K562 (cell line): ENCODE results near the gene HMGA1. TPM values are rescaled to one million over a fixed set of nuclear protein-coding genes. Genes with fewer than 3 reads are reported as not detected.
A peak's percentile ranks its signal among the peaks of the same experiment; 100 is the strongest.

Experiments
- CC2D1A ChIP-seq: fragments of 450-650 bp; IDR thresholded peaks from 2 replicates; pipeline ENCODE4 v1.6.1; 2017; ENCODE audit warnings: mild to moderate bottlenecking
- ELF4 ChIP-seq: fragments of 450-650 bp; formaldehyde crosslinking; IDR thresholded peaks from 2 replicates; pipeline ENCODE4 v1.4.0; 2022; ENCODE audit warnings: missing genetic modification characterization
- LEF1 ChIP-seq: fragments of 450-650 bp; IDR thresholded peaks from 2 replicates; pipeline ENCODE4 v1.6.1; 2016; ENCODE audit warnings: mild to moderate bottlenecking
- MAFK ChIP-seq: IDR thresholded peaks from 2 replicates; pipeline ENCODE4 v1.6.1; 2011; ENCODE audit warnings: low read length, improper control_type of control experiment
- PCBP1 ChIP-seq: fragments of 200-400 bp; formaldehyde crosslinking; IDR thresholded peaks from 2 replicates; pipeline ENCODE4 v1.6.1; 2018; ENCODE audit warnings: mild to moderate bottlenecking, low read depth, low read length; ENCODE audit not compliant: poor library complexity, severe bottlenecking
- PPARD ChIP-seq: fragments of 250-450 bp; sonication (Bioruptor Pico); IDR thresholded peaks from 2 replicates; pipeline ENCODE4 v1.8.0; 2022; ENCODE audit warnings: inconsistent platforms, mild to moderate bottlenecking, moderate library complexity
- ZBTB1 ChIP-seq: sonication (generic); formaldehyde crosslinking; IDR thresholded peaks from 2 replicates; pipeline ENCODE4 v1.8.1; 2023; ENCODE audit warnings: missing genetic modification reagents, low read depth, mild to moderate bottlenecking, borderline replicate concordance
- ZC3H11A ChIP-seq: IDR thresholded peaks from 2 replicates; pipeline ENCODE4 v1.6.1; 2012; ENCODE audit warnings: low read depth, low read length, improper control_type of control experiment
- ZNF75A ChIP-seq: fragments of 450-650 bp; formaldehyde crosslinking; IDR thresholded peaks from 2 replicates; pipeline ENCODE4 v1.4.0; 2020; ENCODE audit warnings: mild to moderate bottlenecking
- polyA plus RNA-seq, 8 experiments: library from polyadenylated mRNA; depleted of rRNA in 4 of 8; stranded (reverse) in 5 of 8; unstranded in 3 of 8; fragments of >200 nt; fragmentation: Nextera tagmentation in 2 of 8; fragmentation: Illumina TruSeq in 1 of 8; extraction: Ambion mirVana in 2 of 8; extraction: Trizol in 1 of 8; gene quantifications; 2 replicates each; pipeline versions ENCODE4 v1.2.1 to v1.2.3, GENCODE V29; 2011 to 2014; ENCODE audit warnings: inconsistent platforms in 1 of 8, missing spikeins in 1 of 8
- total RNA-seq, 7 experiments: library from RNA; depleted of rRNA in 6 of 7; stranded (reverse); fragments of >200 nt in 6 of 7; fragmentation: Illumina TruSeq in 2 of 7; extraction: Trizol in 2 of 7; gene quantifications; 2 replicates each; pipeline versions ENCODE4 v1.2.1 to v1.2.3, GENCODE V29; 2011 to 2021; ENCODE audit warnings: low replicate concordance in 1 of 7
- TF ChIP-seq, protein P1 (sequence below): sonication (generic); formaldehyde crosslinking; IDR thresholded peaks from 2 replicates; pipeline ENCODE4 v1.8.1; 2023; ENCODE audit warnings: mild to moderate bottlenecking, missing genetic modification reagents
- TF ChIP-seq, protein P2 (sequence below), 2 experiments: fragments of 450-650 bp; IDR thresholded peaks; 2 replicates each; pipeline ENCODE4 v1.6.1; 2016; ENCODE audit warnings: mild to moderate bottlenecking in 2 of 2, borderline replicate concordance in 1 of 2, low read depth in 1 of 2, moderate library complexity in 1 of 2
- TF ChIP-seq, protein P3 (sequence below): fragments of 250-450 bp; sonication (Bioruptor Pico); IDR thresholded peaks from 2 replicates; pipeline ENCODE4 v1.5.0; 2021

HMGA1 gene
- total and polyA plus RNA-seq, 9 of the 15 experiments (the other 6 are each of a cell fraction or from before 2014, with no cell fraction given) = 27.8 to 1,947 (median 594) TPM

DNA sequence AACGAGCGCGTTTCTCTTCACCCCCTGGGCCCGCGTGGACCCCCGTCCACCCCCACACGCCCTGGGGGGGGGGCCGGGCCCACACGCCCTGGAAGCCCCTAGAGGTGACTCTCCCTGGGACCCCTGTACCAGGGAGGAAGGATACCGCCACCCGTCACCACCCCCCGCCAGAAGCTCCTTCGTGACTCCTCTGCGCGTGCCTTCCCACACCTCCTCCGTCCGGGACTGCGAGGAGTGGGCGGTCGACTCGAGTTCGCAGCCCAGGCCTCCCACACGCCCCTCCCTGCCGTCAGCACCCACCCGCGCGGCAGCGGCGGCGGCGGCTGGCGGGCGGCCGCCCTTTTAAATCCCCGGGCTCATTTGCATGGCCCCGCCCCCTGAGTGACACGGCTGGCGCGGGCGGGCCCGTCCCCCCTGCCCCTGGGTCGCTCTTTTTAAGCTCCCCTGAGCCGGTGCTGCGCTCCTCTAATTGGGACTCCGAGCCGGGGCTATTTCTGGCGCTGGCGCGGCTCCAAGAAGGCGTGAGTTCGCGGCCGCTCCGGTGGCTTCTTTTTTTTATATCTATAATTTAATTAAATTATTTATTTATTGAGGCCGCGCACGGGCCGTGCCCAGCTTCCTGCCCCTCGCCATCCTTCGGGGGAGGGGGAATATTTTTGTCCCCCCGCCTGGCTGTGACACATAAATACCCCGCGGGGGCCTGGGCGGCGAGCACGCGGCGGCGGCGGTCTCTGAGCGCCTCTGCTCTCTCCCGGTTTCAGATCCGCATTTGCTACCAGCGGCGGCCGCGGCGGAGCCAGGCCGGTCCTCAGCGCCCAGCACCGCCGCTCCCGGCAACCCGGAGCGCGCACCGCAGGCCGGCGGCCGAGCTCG is at the start of gene HMGA1 (continued):
- TF ChIP-seq, protein P1, sequence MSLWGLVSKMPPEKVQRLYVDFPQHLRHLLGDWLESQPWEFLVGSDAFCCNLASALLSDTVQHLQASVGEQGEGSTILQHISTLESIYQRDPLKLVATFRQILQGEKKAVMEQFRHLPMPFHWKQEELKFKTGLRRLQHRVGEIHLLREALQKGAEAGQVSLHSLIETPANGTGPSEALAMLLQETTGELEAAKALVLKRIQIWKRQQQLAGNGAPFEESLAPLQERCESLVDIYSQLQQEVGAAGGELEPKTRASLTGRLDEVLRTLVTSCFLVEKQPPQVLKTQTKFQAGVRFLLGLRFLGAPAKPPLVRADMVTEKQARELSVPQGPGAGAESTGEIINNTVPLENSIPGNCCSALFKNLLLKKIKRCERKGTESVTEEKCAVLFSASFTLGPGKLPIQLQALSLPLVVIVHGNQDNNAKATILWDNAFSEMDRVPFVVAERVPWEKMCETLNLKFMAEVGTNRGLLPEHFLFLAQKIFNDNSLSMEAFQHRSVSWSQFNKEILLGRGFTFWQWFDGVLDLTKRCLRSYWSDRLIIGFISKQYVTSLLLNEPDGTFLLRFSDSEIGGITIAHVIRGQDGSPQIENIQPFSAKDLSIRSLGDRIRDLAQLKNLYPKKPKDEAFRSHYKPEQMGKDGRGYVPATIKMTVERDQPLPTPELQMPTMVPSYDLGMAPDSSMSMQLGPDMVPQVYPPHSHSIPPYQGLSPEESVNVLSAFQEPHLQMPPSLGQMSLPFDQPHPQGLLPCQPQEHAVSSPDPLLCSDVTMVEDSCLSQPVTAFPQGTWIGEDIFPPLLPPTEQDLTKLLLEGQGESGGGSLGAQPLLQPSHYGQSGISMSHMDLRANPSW = no peak
- TF ChIP-seq PPARD (CRISPR knock-in tag) = no peak
- TF ChIP-seq PCBP1 = peak; percentile 99
- TF ChIP-seq, protein P2, sequence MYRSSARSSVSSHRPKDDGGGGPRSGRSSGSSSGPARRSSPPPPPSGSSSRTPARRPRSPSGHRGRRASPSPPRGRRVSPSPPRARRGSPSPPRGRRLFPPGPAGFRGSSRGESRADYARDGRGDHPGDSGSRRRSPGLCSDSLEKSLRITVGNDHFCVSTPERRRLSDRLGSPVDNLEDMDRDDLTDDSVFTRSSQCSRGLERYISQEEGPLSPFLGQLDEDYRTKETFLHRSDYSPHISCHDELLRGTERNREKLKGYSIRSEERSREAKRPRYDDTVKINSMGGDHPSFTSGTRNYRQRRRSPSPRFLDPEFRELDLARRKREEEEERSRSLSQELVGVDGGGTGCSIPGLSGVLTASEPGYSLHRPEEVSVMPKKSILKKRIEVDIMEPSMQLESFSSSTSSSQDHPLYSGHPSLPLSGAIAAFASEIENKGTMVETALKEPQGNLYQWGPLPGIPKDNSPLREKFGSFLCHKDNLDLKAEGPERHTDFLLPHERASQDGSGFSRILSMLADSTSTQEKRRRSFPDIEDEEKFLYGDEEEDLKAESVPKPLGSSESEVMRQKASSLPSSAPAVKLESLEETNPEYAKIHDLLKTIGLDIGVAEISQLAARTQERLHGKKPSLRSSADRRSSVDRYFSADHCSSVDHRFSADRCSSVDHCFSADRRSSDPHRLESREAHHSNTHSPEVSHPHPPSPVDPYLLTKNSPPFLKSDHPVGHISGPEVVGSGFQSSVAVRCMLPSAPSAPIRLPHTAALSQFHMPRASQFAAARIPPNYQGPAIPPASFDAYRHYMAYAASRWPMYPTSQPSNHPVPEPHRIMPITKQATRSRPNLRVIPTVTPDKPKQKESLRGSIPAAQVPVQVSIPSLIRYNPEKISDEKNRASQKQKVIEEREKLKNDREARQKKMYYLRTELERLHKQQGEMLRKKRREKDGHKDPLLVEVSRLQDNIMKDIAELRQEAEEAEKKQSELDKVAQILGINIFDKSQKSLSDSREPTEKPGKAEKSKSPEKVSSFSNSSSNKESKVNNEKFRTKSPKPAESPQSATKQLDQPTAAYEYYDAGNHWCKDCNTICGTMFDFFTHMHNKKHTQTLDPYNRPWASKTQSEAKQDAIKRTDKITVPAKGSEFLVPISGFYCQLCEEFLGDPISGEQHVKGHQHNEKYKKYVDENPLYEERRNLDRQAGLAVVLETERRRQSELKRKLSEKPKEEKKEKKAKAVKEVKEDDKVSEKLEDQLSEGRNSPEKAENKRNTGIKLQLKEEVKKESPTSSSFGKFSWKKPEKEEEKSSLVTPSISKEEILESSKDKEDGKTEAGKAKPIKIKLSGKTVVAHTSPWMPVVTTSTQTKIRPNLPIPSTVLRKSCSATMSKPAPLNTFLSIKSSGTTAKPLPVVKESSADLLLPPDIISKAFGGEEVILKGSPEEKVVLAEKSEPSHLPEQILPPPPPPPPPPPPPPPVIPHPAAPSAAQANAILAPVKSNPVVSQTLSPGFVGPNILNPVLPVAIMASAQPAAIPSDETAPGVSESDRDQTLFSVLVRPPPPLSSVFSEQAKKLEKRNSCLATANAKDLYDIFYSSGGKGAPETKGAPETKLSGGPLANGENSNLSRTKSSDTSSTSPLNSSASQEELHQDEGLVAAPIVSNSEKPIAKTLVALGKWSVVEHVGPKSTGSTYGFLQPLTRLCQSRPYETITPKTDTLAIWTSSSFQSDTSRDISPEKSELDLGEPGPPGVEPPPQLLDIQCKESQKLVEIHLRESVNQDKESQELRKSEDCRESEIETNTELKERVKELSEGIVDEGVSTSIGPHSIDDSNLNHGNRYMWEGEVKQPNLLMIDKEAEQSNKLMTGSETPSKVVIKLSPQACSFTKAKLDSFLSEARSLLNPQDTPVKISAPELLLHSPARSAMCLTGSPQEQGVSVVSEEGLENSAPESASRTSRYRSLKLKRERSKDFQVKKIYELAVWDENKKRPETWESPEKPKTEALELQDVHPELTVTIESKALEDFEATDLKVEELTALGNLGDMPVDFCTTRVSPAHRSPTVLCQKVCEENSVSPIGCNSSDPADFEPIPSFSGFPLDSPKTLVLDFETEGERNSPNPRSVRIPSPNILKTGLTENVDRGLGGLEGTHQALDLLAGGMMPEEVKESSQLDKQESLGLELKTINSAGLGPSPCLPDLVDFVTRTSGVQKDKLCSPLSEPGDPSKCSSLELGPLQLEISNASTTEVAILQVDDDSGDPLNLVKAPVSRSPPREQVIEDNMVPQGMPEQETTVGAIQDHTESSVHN (IDR thresholded peaks at IDR 0.05; ENCODE audit: borderline replicate concordance in 1 of 2, low read depth in 1 of 2) = no peak
- no peak for TF ChIP-seq ZC3H11A
- TF ChIP-seq ZBTB1 = peak; percentile 80; the same call in 1 of the 2 replicates
- TF ChIP-seq, protein P3, sequence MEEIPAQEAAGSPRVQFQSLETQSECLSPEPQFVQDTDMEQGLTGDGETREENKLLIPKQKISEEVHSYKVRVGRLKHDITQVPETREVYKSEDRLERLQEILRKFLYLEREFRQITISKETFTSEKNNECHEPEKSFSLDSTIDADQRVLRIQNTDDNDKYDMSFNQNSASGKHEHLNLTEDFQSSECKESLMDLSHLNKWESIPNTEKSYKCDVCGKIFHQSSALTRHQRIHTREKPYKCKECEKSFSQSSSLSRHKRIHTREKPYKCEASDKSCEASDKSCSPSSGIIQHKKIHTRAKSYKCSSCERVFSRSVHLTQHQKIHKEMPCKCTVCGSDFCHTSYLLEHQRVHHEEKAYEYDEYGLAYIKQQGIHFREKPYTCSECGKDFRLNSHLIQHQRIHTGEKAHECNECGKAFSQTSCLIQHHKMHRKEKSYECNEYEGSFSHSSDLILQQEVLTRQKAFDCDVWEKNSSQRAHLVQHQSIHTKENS (CRISPR knock-in tag) = peak; percentile 86; the same call in 1 of the 2 replicates
- no peak for TF ChIP-seq LEF1
- no peak for TF ChIP-seq CC2D1A
- 0 out of 2 replicates have a peak, but pooled peaks have one; percentile 68 for TF ChIP-seq ELF4 (CRISPR knock-in tag)
- no peak for TF ChIP-seq MAFK
- TF ChIP-seq ZNF75A (CRISPR knock-in tag) = no peak
